Body of pancreas (tissue), 4 donors: ENCODE results near the gene CCDC91.

Source experiments
- POLR2A ChIP-seq, 3 donors: fragments of 450-650 bp; IDR thresholded peaks; one replicate each; pipeline ENCODE4 v1.6.1; 2016; ENCODE audit warnings: antibody characterized with exemption in 3 of 3, mild to moderate bottlenecking in 2 of 3
- TF ChIP-seq, protein P1 (sequence below), 7 experiments: fragments of 450-650 bp in 4 of 7; fragments of 200-600 bp in 3 of 7; sonication (generic) in 3 of 7; IDR thresholded peaks; one replicate each; pipeline ENCODE4 v1.5.1; 2016 to 2019; ENCODE audit warnings: antibody characterized with exemption in 7 of 7

DNA sequence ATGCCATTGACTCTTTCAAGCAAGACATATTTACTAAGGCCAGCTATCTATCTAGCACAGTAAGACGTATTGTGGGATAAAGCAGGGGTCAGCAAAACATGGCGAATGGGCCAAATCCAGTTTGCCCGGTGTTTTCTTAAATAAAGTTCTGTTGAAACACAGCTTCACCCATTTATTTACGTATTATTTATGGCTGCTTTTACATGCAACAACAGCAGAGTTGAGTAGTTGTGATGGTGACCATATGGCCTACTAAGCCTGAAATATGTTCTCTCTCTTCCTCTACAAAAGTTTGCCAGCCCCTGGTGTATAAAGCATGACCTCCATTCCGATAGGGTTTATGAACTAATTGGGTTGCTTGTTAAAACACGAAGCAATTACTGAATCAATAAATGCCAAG is 322.1 kb downstream of the CCDC91 start:
- TF ChIP-seq, protein P1, sequence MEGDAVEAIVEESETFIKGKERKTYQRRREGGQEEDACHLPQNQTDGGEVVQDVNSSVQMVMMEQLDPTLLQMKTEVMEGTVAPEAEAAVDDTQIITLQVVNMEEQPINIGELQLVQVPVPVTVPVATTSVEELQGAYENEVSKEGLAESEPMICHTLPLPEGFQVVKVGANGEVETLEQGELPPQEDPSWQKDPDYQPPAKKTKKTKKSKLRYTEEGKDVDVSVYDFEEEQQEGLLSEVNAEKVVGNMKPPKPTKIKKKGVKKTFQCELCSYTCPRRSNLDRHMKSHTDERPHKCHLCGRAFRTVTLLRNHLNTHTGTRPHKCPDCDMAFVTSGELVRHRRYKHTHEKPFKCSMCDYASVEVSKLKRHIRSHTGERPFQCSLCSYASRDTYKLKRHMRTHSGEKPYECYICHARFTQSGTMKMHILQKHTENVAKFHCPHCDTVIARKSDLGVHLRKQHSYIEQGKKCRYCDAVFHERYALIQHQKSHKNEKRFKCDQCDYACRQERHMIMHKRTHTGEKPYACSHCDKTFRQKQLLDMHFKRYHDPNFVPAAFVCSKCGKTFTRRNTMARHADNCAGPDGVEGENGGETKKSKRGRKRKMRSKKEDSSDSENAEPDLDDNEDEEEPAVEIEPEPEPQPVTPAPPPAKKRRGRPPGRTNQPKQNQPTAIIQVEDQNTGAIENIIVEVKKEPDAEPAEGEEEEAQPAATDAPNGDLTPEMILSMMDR (IDR thresholded peaks at IDR 0.05), result no peak
- no peak for TF ChIP-seq POLR2A (IDR thresholded peaks at IDR 0.05)
